Activated naive CD4-positive, alpha-beta T cell treated with anti-CD3 and anti-CD28 coated beads, Interleukin-2, amount 50 U/mL, for 72 hours (primary cell): ENCODE results near the gene SNX8. TPM values are rescaled to one million over a fixed set of nuclear protein-coding genes. Genes with fewer than 3 reads are reported as not detected.

Experiments used
- total RNA-seq, 2 donors: library from RNA; stranded (reverse); gene quantifications; one replicate each; pipeline ENCODE4 v1.2.3, GENCODE V29; 2022

The SNX8 gene
- total RNA-seq, 2 donors from 2014 or later = 35.6 to 36.1 TPM

Other genes starting within 250 kb of the SNX8 start
- 10 to 100 TPM; 34.2 to 53.5 TPM for gene MAD1L1, start 81.5 kb downstream of the SNX8 start, total RNA-seq
- gene MRM2, start 72.2 kb downstream of the SNX8 start, total RNA-seq = 10 to 100 TPM; 24.4 to 30.8 TPM
- 10 to 100 TPM; 79.8 to 95.3 TPM for gene NUDT1, start 72.2 kb downstream of the SNX8 start, total RNA-seq
- gene EIF3B, start 40.4 kb upstream of the SNX8 start, total RNA-seq = 100 to 1,000 TPM; 130 to 260 TPM
- gene CHST12, start 89.2 kb upstream of the SNX8 start, total RNA-seq = 1 to 10 TPM; 1.3 to 2.6 TPM
- not detected for gene GRIFIN, start 162.0 kb upstream of the SNX8 start, total RNA-seq
- 10 to 100 TPM; 17.8 to 21.1 TPM for gene LFNG, start 205.3 kb upstream of the SNX8 start, total RNA-seq
- gene BRAT1, start 241.1 kb upstream of the SNX8 start, total RNA-seq = 10 to 100 TPM; 26.5 to 37.5 TPM
- gene IQCE, start 244.5 kb upstream of the SNX8 start, total RNA-seq = 1 to 10 TPM; 7.3 to 9.5 TPM